Muscle of leg (tissue), 11 donors: ENCODE results near the gene LZIC. TPM values are rescaled to one million over a fixed set of nuclear protein-coding genes. Genes with fewer than 3 reads are reported as not detected.

Experiments used
- DNase-seq: peaks from one replicate; pipeline ENCODE4 v3.0.0; 2013
- H3K27ac ChIP-seq: one replicate; pipeline ENCODE4 v1.5.1; 2013; ENCODE audit warnings: mild to moderate bottlenecking, low read length, control low read depth
- H3K27me3 ChIP-seq: one replicate; pipeline ENCODE4 v1.6.1; 2013; ENCODE audit warnings: low read length; ENCODE audit not compliant: control insufficient read depth, insufficient read depth
- H3K36me3 ChIP-seq: one replicate; pipeline ENCODE4 v1.6.1; 2013; ENCODE audit warnings: low read length; ENCODE audit not compliant: control insufficient read depth, insufficient read depth
- H3K4me1 ChIP-seq: one replicate; pipeline ENCODE4 v1.6.1; 2013; ENCODE audit warnings: low read length; ENCODE audit not compliant: control insufficient read depth, insufficient read depth
- H3K4me3 ChIP-seq: one replicate; pipeline ENCODE4 v1.5.1; 2013; ENCODE audit warnings: low read length, control low read depth
- H3K9me3 ChIP-seq: replicated peaks from 2 replicates; pipeline ENCODE4 v1.6.1; 2013; ENCODE audit warnings: low read depth, low read length; ENCODE audit not compliant: control insufficient read depth
- WGBS: methylation state at CpG from one replicate; pipeline ENCODE4 v1.1.5; 2013; ENCODE audit warnings: missing lambda C conversion rate; ENCODE audit not compliant: insufficient coverage; 5-methylcytosine and 5-hydroxymethylcytosine counted together
- polyA plus RNA-seq, 8 donors: library from polyadenylated mRNA; unstranded; fragments of 120-200 nt; gene quantifications; one replicate each; pipeline versions ENCODE4 v1.2.1 to v1.2.3, GENCODE V29; 2013; ENCODE audit warnings: inconsistent platforms in 1 of 8, low replicate concordance in 1 of 8; ENCODE audit not compliant: insufficient read length in 8 of 8, insufficient read depth in 1 of 8
- total RNA-seq: library from RNA; stranded (reverse); fragments of 120-200 nt; gene quantifications from one replicate; pipeline ENCODE4 v1.2.4, GENCODE V29; 2013

LZIC gene
- total and polyA plus RNA-seq, 9 donors = 39.1 to 54.2 (median 51.4) TPM

- H3K36me3 ChIP-seq = no peaks in the 10 kb centered on the region
- H3K27ac ChIP-seq = no peak overlapping the region
- H3K27me3 ChIP-seq = no peaks in the 10 kb centered on the region
- no peak for DNase-seq
- WGBS = 90% methylated on average over 4 of the region's 9 CpGs
- H3K4me3 ChIP-seq = no peak overlapping the region
- H3K9me3 ChIP-seq = no peaks in the 10 kb centered on the region
- H3K4me1 ChIP-seq = peaks cover 30% of the 10 kb centered on the region
These were observed 39.2 kb downstream of the LZIC start for GRCh38 chr1:9903801-9904527.

- DNase-seq = no peak
- Histone ChIP-seq H3K4me3 (no peak overlapping the region), H3K27me3 (no peaks in the 10 kb centered on the region), H3K9me3 (no peaks in the 10 kb centered on the region), H3K36me3 (no peaks in the 10 kb centered on the region), H3K27ac (no peak overlapping the region), H3K4me1 (peaks cover 26% of the 10 kb centered on the region)
- 56% methylated on average over 4 of the region's 6 CpGs for WGBS
These were observed 41.1 kb downstream of the LZIC start for GRCh38 chr1:9902060-9902452.

GRCh38 chr1:9901148-9902059, 41.8 kb downstream of the LZIC start:
- Histone ChIP-seq H3K4me3 (no peak overlapping the region), H3K9me3 (no peaks in the 10 kb centered on the region), H3K4me1 (peaks cover 19% of the 10 kb centered on the region), H3K36me3 (no peaks in the 10 kb centered on the region), H3K27me3 (no peaks in the 10 kb centered on the region), H3K27ac (no peak overlapping the region)
- 71% methylated on average over 6 of the region's 9 CpGs for WGBS
- DNase-seq = no peak

GRCh38 chr1:9900142-9901043, 42.8 kb downstream of the LZIC start:
- no peak overlapping the region for H3K27ac ChIP-seq
- 48% methylated on average over 8 of the region's 18 CpGs for WGBS
- H3K36me3 ChIP-seq = no peaks in the 10 kb centered on the region
- no peaks in the 10 kb centered on the region for H3K9me3 ChIP-seq
- H3K4me3 ChIP-seq = no peak overlapping the region
- H3K4me1 ChIP-seq = peaks cover 19% of the 10 kb centered on the region
- DNase-seq = peak; percentile 76
- no peaks in the 10 kb centered on the region for H3K27me3 ChIP-seq

GRCh38 chr1:9894115-9894514, 49.1 kb downstream of the LZIC start:
- WGBS = no CpG with 5 or more reads among the region's 3 CpGs
- H3K9me3 ChIP-seq = no peaks in the 10 kb centered on the region
- H3K4me3 ChIP-seq = no peak overlapping the region
- DNase-seq = no peak
- H3K4me1 ChIP-seq = peaks cover 24% of the 10 kb centered on the region
- no peaks in the 10 kb centered on the region for H3K27me3 ChIP-seq
- peaks cover 13% of the 10 kb centered on the region for H3K36me3 ChIP-seq
- H3K27ac ChIP-seq = no peak overlapping the region

- H3K27ac ChIP-seq = peak overlapping the region; percentile 74
- H3K4me1 ChIP-seq = peaks cover 31% of the 10 kb centered on the region
- H3K4me3 ChIP-seq = no peak overlapping the region
These were observed 50.3 kb downstream of the LZIC start for GRCh38 chr1:9892563-9893528.

GRCh38 chr1:9891207-9891606, 52.0 kb downstream of the LZIC start:
- WGBS = 82% methylated on average over 2 of the region's 5 CpGs
- Histone ChIP-seq H3K4me1 (peaks cover 36% of the 10 kb centered on the region), H3K9me3 (no peaks in the 10 kb centered on the region), H3K4me3 (no peak overlapping the region), H3K36me3 (peaks cover 26% of the 10 kb centered on the region), H3K27ac (peak overlapping the region; percentile 66), H3K27me3 (no peaks in the 10 kb centered on the region)
- DNase-seq = no peak

More at GRCh38 chr1:9892563-9893528, 50.3 kb downstream of the LZIC start:
- no peaks in the 10 kb centered on the region for H3K9me3 ChIP-seq
- DNase-seq = no peak
- no peaks in the 10 kb centered on the region for H3K27me3 ChIP-seq
- peaks cover 20% of the 10 kb centered on the region for H3K36me3 ChIP-seq
- WGBS = 74% methylated on average over 8 of the region's 14 CpGs

GRCh38 chr1:9890224-9890731, 52.9 kb downstream of the LZIC start:
- H3K4me1 ChIP-seq = peaks cover 45% of the 10 kb centered on the region
- DNase-seq = peak; percentile 73
- H3K9me3 ChIP-seq = no peaks in the 10 kb centered on the region
- no peak overlapping the region for H3K4me3 ChIP-seq
- peak overlapping the region; percentile 66 for H3K27ac ChIP-seq
- H3K36me3 ChIP-seq = peaks cover 26% of the 10 kb centered on the region
- 22% methylated on average over 5 of the region's 6 CpGs for WGBS
- no peaks in the 10 kb centered on the region for H3K27me3 ChIP-seq

GRCh38 chr1:9889411-9889810, 53.8 kb downstream of the LZIC start:
- Histone ChIP-seq H3K4me3 (no peak overlapping the region), H3K9me3 (no peaks in the 10 kb centered on the region), H3K4me1 (peaks cover 53% of the 10 kb centered on the region), H3K27me3 (no peaks in the 10 kb centered on the region), H3K27ac (peak overlapping the region; percentile 66), H3K36me3 (peaks cover 26% of the 10 kb centered on the region)
- no peak for DNase-seq
- WGBS = 58% methylated on average over 3 of the region's 8 CpGs
